CD14-positive monocyte (primary cell): ENCODE results near the gene NETO1. TPM values are rescaled to one million over a fixed set of nuclear protein-coding genes. Genes with fewer than 3 reads are reported as not detected.

Experiments used
- DNase-seq, 3 donors: peaks; one replicate each; pipeline ENCODE4 v3.0.0-alpha.2; 2011 to 2022
- H2AFZ ChIP-seq: 2 replicates; pipeline ENCODE4 v1.6.0; 2012; ENCODE audit warnings: mild to moderate bottlenecking, low read depth, low read length, inconsistent platforms; ENCODE audit not compliant: insufficient read depth, poor library complexity, severe bottlenecking
- H3K27ac ChIP-seq, 2 donors: 1 replicate in 1 of 2; 2 replicates in 1 of 2; pipeline ENCODE4 v1.5.1; 2012 to 2013; ENCODE audit warnings: low read length in 2 of 2, control low read depth in 1 of 2, inconsistent platforms in 1 of 2, low read depth in 1 of 2, mild to moderate bottlenecking in 1 of 2
- H3K27me3 ChIP-seq, 2 donors: one replicate each; pipeline versions ENCODE4 v1.6.0 to v1.6.1; 2011 to 2013; ENCODE audit warnings: low read length in 2 of 2; ENCODE audit not compliant: control insufficient read depth in 2 of 2, insufficient read depth in 2 of 2
- H3K36me3 ChIP-seq, 2 donors: replicated peaks in 1 of 2; 1 replicate in 1 of 2; 2 replicates in 1 of 2; pipeline versions ENCODE4 v1.5.1 to v1.6.1; 2012 to 2013; ENCODE audit warnings: low read length in 2 of 2, control low read depth in 1 of 2, inconsistent platforms in 1 of 2, mild to moderate bottlenecking in 1 of 2; ENCODE audit not compliant: insufficient read depth in 2 of 2, control insufficient read depth in 1 of 2
- H3K4me1 ChIP-seq, 2 donors: 1 replicate in 1 of 2; 2 replicates in 1 of 2; pipeline versions ENCODE4 v1.5.1 to v1.6.1; 2012 to 2013; ENCODE audit warnings: low read length in 2 of 2, control low read depth in 1 of 2, inconsistent platforms in 1 of 2, mild to moderate bottlenecking in 1 of 2, moderate library complexity in 1 of 2; ENCODE audit not compliant: insufficient read depth in 2 of 2, control insufficient read depth in 1 of 2
- H3K4me2 ChIP-seq: replicated peaks from 2 replicates; pipeline ENCODE3; 2012; ENCODE audit warnings: low read length, moderate library complexity, mild to moderate bottlenecking; ENCODE audit not compliant: poor library complexity, severe bottlenecking; ENCODE audit errors: extremely low read depth
- H3K4me3 ChIP-seq, 3 experiments: fragments of 200-600 bp in 1 of 3; sonication (generic) in 1 of 3; replicated peaks in 1 of 3; 1 replicate in 2 of 3; 2 replicates in 1 of 3; pipeline ENCODE4 v1.5.1; 2011 to 2013; ENCODE audit warnings: low read length in 3 of 3, mild to moderate bottlenecking in 3 of 3, control low read depth in 2 of 3, low read depth in 2 of 3, inconsistent platforms in 1 of 3, moderate library complexity in 1 of 3
- H3K79me2 ChIP-seq: 2 replicates; pipeline ENCODE4 v1.6.0; 2012; ENCODE audit warnings: mild to moderate bottlenecking, control low read depth, inconsistent platforms, low read length, moderate library complexity; ENCODE audit not compliant: insufficient read depth
- H3K9ac ChIP-seq: 2 replicates; pipeline ENCODE4 v1.6.0; 2017; ENCODE audit warnings: low read length, mild to moderate bottlenecking; ENCODE audit not compliant: insufficient read depth, poor library complexity, severe bottlenecking
- H3K9me3 ChIP-seq, 2 donors: replicated peaks in 1 of 2; 1 replicate in 1 of 2; 2 replicates in 1 of 2; pipeline versions ENCODE4 v1.5.1 to v1.6.1; 2012 to 2013; ENCODE audit warnings: low read length in 2 of 2, control low read depth in 1 of 2; ENCODE audit not compliant: control insufficient read depth in 1 of 2, insufficient read depth in 1 of 2
- H4K20me1 ChIP-seq: 2 replicates; pipeline ENCODE4 v1.6.0; 2012; ENCODE audit warnings: mild to moderate bottlenecking, low read length, control low read depth, moderate library complexity; ENCODE audit not compliant: insufficient read depth
- H3K27ac Mint-ChIP-seq, 7 donors: one replicate each; pipeline ENCODE4 v1.8.0; 2020; ENCODE audit warnings: mild to moderate bottlenecking in 7 of 7, mixed read lengths in 7 of 7, moderate library complexity in 6 of 7, inconsistent platforms in 2 of 7
- H3K27me3 Mint-ChIP-seq, 3 donors: one replicate each; pipeline ENCODE4 v1.8.0; 2021 to 2022; ENCODE audit warnings: low read depth in 3 of 3, mild to moderate bottlenecking in 3 of 3, mixed read lengths in 3 of 3, moderate library complexity in 3 of 3, inconsistent platforms in 1 of 3
- H3K36me3 Mint-ChIP-seq, 2 donors: one replicate each; pipeline ENCODE4 v1.8.0; 2020; ENCODE audit warnings: mixed read lengths in 2 of 2, inconsistent platforms in 1 of 2, mild to moderate bottlenecking in 1 of 2
- H3K4me1 Mint-ChIP-seq: one replicate; pipeline ENCODE4 v1.8.0; 2020; ENCODE audit warnings: mild to moderate bottlenecking, mixed read lengths
- H3K4me3 Mint-ChIP-seq, 2 donors: one replicate each; pipeline ENCODE4 v1.8.0; 2020; ENCODE audit warnings: mild to moderate bottlenecking in 2 of 2, mixed read lengths in 2 of 2, moderate library complexity in 1 of 2
- H3K9me3 Mint-ChIP-seq, 7 donors: one replicate each; pipeline ENCODE4 v1.8.0; 2020 to 2022; ENCODE audit warnings: mixed read lengths in 7 of 7, mild to moderate bottlenecking in 6 of 7, moderate library complexity in 6 of 7, inconsistent platforms in 2 of 7
- WGBS: methylation state at CpG from one replicate; pipeline ENCODE4 v1.1.5; 2013; ENCODE audit warnings: missing lambda C conversion rate; ENCODE audit not compliant: insufficient coverage; 5-methylcytosine and 5-hydroxymethylcytosine counted together
- intact Hi-C, 2 donors: fragments of 100-400 bp; cut with micrococcal nuclease; formaldehyde crosslinking; loops; one replicate each; pipeline versions ENCODE4 v1.15.0 to v1.15.1; 2023
- polyA plus RNA-seq, 3 donors: library from polyadenylated mRNA; depleted of rRNA in 1 of 3; unstranded in 2 of 3; stranded (reverse) in 1 of 3; fragments of 300-500 nt in 2 of 3; fragments of >200 nt in 1 of 3; fragmentation: Illumina TruSeq in 2 of 3; gene quantifications; 1 replicate in 2 of 3; 2 replicates in 1 of 3; pipeline ENCODE4 v1.2.3, GENCODE V29; 2012 to 2021
- TF ChIP-seq, protein P1 (sequence below): fragments of 200-600 bp; IDR thresholded peaks from one replicate; pipeline ENCODE4 v1.8.0; 2022; ENCODE audit warnings: antibody characterized with exemption, mild to moderate bottlenecking

Gene NETO1
- polyA plus RNA-seq, 3 donors: not detected

DNA sequence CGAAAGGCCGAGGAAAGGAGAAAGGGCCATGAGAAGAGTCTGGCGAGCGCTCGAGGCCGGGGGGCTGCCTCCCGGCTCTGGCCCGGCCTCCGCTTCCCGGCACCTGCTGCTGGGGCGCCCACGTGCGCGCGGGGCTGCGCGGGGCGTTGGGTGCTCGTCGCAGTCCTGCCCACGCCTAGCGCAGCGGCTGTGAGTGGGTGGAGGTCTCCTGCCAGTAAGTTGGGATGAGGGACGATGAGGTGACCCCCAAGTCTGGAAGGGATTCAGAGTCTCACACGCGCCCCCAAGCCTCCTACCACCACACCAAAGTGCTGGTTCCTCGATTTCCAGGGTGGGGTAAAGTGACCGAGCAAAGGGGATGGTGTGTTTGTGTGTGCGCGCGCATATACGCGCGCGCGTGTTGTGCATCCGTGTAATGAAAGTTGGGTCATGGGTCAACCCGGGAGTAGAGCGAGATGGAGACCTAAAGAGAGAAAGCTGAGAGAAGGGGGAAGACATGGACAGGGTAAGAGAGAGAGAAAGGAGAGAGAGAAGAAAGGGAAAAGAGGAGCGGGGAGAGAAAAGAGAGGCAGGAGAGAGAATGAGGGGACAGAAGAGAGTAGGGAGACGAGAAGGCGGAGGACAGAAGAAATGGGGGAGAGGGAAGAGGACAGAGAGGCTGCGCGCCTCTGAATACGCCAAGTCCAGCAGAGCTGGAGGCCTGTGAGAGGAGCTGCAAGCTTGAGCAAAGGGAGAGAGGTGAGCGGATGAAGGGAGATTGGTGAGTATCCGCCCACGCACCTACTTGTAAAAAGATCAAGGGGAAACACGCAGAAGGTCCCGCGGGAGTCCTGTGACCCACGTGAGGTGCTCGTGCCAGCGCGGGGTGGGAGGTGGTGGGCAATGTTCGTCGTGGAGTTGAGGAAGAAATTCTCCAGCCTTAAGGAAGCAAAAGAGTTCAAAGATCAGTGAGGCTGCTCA lies 1.7 kb upstream of the NETO1 start:
- H4K20me1 ChIP-seq: no peaks in the 10 kb centered on the region
- H3K27me3 ChIP-seq: peaks cover 23 to 45% of the 10 kb centered on the region in 2 donors
- peaks cover 0 to 8% (median 2%) of the 10 kb centered on the region in 7 donors for H3K9me3 Mint-ChIP-seq
- H3K27ac Mint-ChIP-seq: no peak overlapping the region
- peaks cover 0 to 7% of the 10 kb centered on the region in 2 donors for H3K9me3 ChIP-seq
- no peak overlapping the region for H3K4me2 ChIP-seq
- H2AFZ ChIP-seq: no peak overlapping the region
- WGBS: 13% methylated on average over 42 of the region's 57 CpGs
- H3K4me1 Mint-ChIP-seq: no peaks in the 10 kb centered on the region
- H3K79me2 ChIP-seq: no peaks in the 10 kb centered on the region
- no peaks in the 10 kb centered on the region for H3K4me1 ChIP-seq
- no peaks in the 10 kb centered on the region for H3K36me3 ChIP-seq
- H3K9ac ChIP-seq: no peak overlapping the region
- intact Hi-C loops: no loop called here
- peaks cover 38 to 51% (median 49%) of the 10 kb centered on the region in 3 donors for H3K27me3 Mint-ChIP-seq
- TF ChIP-seq, protein P1, sequence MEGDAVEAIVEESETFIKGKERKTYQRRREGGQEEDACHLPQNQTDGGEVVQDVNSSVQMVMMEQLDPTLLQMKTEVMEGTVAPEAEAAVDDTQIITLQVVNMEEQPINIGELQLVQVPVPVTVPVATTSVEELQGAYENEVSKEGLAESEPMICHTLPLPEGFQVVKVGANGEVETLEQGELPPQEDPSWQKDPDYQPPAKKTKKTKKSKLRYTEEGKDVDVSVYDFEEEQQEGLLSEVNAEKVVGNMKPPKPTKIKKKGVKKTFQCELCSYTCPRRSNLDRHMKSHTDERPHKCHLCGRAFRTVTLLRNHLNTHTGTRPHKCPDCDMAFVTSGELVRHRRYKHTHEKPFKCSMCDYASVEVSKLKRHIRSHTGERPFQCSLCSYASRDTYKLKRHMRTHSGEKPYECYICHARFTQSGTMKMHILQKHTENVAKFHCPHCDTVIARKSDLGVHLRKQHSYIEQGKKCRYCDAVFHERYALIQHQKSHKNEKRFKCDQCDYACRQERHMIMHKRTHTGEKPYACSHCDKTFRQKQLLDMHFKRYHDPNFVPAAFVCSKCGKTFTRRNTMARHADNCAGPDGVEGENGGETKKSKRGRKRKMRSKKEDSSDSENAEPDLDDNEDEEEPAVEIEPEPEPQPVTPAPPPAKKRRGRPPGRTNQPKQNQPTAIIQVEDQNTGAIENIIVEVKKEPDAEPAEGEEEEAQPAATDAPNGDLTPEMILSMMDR: no peak
- H3K4me3 Mint-ChIP-seq: peak overlapping the region in 1 of 2 donors; percentile 54
- H3K4me3 ChIP-seq: no peak overlapping the region
- H3K27ac ChIP-seq: no peak overlapping the region
- H3K36me3 Mint-ChIP-seq: no peaks in the 10 kb centered on the region
- no peak for DNase-seq

DNA sequence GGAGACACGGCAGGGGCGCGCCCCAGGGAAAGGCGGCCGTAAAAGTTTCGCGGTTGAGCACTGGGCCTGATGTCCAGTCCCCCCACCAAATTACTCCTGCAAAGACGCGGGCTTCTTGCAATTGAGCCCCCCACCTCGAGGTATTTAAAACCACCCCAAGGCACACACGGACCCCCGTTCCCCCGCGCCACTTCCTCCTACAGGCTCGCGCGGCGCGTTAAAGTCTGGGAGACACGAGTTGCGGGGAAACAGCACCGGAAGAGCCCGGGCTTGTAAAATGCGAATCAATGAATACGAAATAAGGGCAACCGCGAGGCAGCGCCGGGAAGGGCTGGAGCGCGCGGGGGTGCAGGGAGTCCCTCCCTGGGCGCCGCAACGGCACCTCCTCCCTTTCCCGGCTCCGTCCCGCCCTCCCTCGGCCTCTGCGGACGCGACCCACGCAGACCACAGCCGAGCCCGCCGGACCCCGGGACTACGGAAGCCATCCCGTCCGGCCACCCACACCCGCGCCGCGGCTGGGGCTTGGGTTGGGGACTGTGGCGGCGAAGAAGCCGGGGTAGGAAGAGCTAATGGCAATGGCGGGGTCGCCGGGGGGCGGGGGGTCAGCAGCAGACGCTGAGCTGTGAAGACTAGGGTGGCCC lies 918 bp upstream of the NETO1 start:
- Mint-ChIP-seq H3K36me3 (no peaks in the 10 kb centered on the region), H3K4me1 (no peaks in the 10 kb centered on the region), H3K9me3 (peaks cover 0 to 8% (median 2%) of the 10 kb centered on the region in 7 donors), H3K27me3 (peaks cover 39 to 49% (median 47%) of the 10 kb centered on the region in 3 donors), H3K27ac (no peak overlapping the region), H3K4me3 (peak overlapping the region in 1 of 2 donors; percentile 70)
- under 1% methylated on average over 62 of the region's 62 CpGs for WGBS
- H3K9ac ChIP-seq: no peak overlapping the region
- TF ChIP-seq, protein P1: no peak
- H3K27me3 ChIP-seq: peaks cover 24 to 45% of the 10 kb centered on the region in 2 donors
- no peaks in the 10 kb centered on the region for H4K20me1 ChIP-seq
- H3K4me1 ChIP-seq: no peaks in the 10 kb centered on the region
- no peak overlapping the region for H3K27ac ChIP-seq
- no peak overlapping the region for H2AFZ ChIP-seq
- H3K4me2 ChIP-seq: no peak overlapping the region
- H3K4me3 ChIP-seq: no peak overlapping the region
- H3K36me3 ChIP-seq: no peaks in the 10 kb centered on the region
- no peak for DNase-seq
- H3K79me2 ChIP-seq: no peaks in the 10 kb centered on the region
- intact Hi-C loops: no loop called here
- H3K9me3 ChIP-seq: peaks cover 0 to 7% of the 10 kb centered on the region in 2 donors
